SK-N-SH treated with all-trans-retinoic acid at 6 μM for 48 hours (cell line): ENCODE results near the gene KRT35.

Source experiments
- ARNTL ChIP-seq: fragments of 450-650 bp; formaldehyde crosslinking; IDR thresholded peaks from 2 replicates; pipeline ENCODE4 v1.5.0; 2020; ENCODE audit warnings: low read depth, mild to moderate bottlenecking, moderate library complexity, borderline replicate concordance
- CSDC2 ChIP-seq: fragments of 250-450 bp; sonication (Bioruptor Pico); IDR thresholded peaks from 2 replicates; pipeline ENCODE4 v1.5.0; 2020; ENCODE audit warnings: mild to moderate bottlenecking, moderate library complexity
- ISL1 ChIP-seq: fragments of 250-450 bp; sonication (Bioruptor Pico); IDR thresholded peaks from 2 replicates; pipeline ENCODE4 v2.1.2; 2022; ENCODE audit warnings: mild to moderate bottlenecking, moderate library complexity
- RARB ChIP-seq: fragments of 250-450 bp; sonication (Bioruptor Pico); IDR thresholded peaks from 2 replicates; pipeline ENCODE4 v1.8.0; 2021; ENCODE audit warnings: mild to moderate bottlenecking, moderate library complexity
- TCF4 ChIP-seq: fragments of 250-450 bp; sonication (Bioruptor Pico); IDR thresholded peaks from 2 replicates; pipeline ENCODE4 v1.8.0; 2021; ENCODE audit warnings: mild to moderate bottlenecking, moderate library complexity, borderline replicate concordance
- TOX ChIP-seq: fragments of 250-450 bp; sonication (Bioruptor Pico); IDR thresholded peaks from 2 replicates; pipeline ENCODE4 v1.8.0; 2021; ENCODE audit warnings: mild to moderate bottlenecking, moderate library complexity, borderline replicate concordance
- ZFP3 ChIP-seq: fragments of 250-450 bp; sonication (Bioruptor Pico); IDR thresholded peaks from 2 replicates; pipeline ENCODE4 v1.5.0; 2020; ENCODE audit warnings: mild to moderate bottlenecking, moderate library complexity
- ZFP30 ChIP-seq: fragments of 450-650 bp; formaldehyde crosslinking; IDR thresholded peaks from 2 replicates; pipeline ENCODE4 v1.5.0; 2022; ENCODE audit warnings: mild to moderate bottlenecking, moderate library complexity
- ZNF8 ChIP-seq: fragments of 450-650 bp; formaldehyde crosslinking; IDR thresholded peaks from 2 replicates; pipeline ENCODE4 v1.5.0; 2020; ENCODE audit warnings: mild to moderate bottlenecking, moderate library complexity
- TF ChIP-seq, protein P1 (sequence below): fragments of 250-450 bp; sonication (Bioruptor Pico); IDR thresholded peaks from 2 replicates; pipeline ENCODE4 v1.5.1; 2020; ENCODE audit warnings: low read depth, mild to moderate bottlenecking, moderate library complexity
- TF ChIP-seq, protein P2 (sequence below): fragments of 250-450 bp; sonication (Bioruptor Pico); IDR thresholded peaks from 2 replicates; pipeline ENCODE4 v1.8.0; 2020; ENCODE audit warnings: mild to moderate bottlenecking, moderate library complexity, borderline replicate concordance
- TF ChIP-seq, protein P3 (sequence below): fragments of 250-450 bp; sonication (Bioruptor Pico); IDR thresholded peaks from 2 replicates; pipeline ENCODE4 v1.5.1; 2021; ENCODE audit warnings: mild to moderate bottlenecking, moderate library complexity
- TF ChIP-seq, protein P4 (sequence below): fragments of 250-450 bp; sonication (Bioruptor Pico); IDR thresholded peaks from 2 replicates; pipeline ENCODE4 v1.5.0; 2020; ENCODE audit warnings: mild to moderate bottlenecking, moderate library complexity
- TF ChIP-seq, protein P5 (sequence below): fragments of 250-450 bp; sonication (Bioruptor Pico); IDR thresholded peaks from 2 replicates; pipeline ENCODE4 v1.8.0; 2021; ENCODE audit warnings: low read depth, mild to moderate bottlenecking, moderate library complexity, borderline replicate concordance

DNA sequence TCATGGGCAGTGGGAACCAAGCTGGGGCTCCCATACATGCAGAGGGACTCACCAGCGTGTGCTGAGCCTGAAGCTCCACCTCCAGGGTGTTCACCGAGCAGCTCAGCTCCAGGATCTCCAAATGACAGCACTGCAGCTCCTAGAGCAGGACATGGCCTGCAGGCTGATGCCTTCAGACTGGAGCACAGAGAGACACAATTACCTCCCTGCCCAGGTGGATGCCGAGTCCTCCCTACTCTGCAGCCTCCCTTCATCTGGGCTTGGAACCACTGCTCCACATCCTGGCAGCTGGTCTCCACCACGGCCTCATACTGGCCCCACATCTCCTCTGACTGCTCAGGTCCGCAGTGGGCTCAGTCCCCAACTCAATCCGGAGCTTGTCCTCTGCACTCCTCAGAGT lies 31.9 kb downstream of the KRT35 start:
- no peak for TF ChIP-seq ARNTL
- TF ChIP-seq, protein P1, sequence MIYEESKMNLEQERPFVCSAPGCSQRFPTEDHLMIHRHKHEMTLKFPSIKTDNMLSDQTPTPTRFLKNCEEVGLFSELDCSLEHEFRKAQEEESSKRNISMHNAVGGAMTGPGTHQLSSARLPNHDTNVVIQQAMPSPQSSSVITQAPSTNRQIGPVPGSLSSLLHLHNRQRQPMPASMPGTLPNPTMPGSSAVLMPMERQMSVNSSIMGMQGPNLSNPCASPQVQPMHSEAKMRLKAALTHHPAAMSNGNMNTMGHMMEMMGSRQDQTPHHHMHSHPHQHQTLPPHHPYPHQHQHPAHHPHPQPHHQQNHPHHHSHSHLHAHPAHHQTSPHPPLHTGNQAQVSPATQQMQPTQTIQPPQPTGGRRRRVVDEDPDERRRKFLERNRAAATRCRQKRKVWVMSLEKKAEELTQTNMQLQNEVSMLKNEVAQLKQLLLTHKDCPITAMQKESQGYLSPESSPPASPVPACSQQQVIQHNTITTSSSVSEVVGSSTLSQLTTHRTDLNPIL (CRISPR knock-in tag): no peak
- TF ChIP-seq ZFP3 (CRISPR knock-in tag): no peak
- TF ChIP-seq, protein P2, sequence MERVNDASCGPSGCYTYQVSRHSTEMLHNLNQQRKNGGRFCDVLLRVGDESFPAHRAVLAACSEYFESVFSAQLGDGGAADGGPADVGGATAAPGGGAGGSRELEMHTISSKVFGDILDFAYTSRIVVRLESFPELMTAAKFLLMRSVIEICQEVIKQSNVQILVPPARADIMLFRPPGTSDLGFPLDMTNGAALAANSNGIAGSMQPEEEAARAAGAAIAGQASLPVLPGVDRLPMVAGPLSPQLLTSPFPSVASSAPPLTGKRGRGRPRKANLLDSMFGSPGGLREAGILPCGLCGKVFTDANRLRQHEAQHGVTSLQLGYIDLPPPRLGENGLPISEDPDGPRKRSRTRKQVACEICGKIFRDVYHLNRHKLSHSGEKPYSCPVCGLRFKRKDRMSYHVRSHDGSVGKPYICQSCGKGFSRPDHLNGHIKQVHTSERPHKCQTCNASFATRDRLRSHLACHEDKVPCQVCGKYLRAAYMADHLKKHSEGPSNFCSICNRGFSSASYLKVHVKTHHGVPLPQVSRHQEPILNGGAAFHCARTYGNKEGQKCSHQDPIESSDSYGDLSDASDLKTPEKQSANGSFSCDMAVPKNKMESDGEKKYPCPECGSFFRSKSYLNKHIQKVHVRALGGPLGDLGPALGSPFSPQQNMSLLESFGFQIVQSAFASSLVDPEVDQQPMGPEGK (CRISPR knock-in tag): no peak
- no peak for TF ChIP-seq ISL1 (CRISPR knock-in tag)
- no peak for TF ChIP-seq ZFP30
- no peak for TF ChIP-seq ZNF8 (CRISPR knock-in tag)
- TF ChIP-seq, protein P3, sequence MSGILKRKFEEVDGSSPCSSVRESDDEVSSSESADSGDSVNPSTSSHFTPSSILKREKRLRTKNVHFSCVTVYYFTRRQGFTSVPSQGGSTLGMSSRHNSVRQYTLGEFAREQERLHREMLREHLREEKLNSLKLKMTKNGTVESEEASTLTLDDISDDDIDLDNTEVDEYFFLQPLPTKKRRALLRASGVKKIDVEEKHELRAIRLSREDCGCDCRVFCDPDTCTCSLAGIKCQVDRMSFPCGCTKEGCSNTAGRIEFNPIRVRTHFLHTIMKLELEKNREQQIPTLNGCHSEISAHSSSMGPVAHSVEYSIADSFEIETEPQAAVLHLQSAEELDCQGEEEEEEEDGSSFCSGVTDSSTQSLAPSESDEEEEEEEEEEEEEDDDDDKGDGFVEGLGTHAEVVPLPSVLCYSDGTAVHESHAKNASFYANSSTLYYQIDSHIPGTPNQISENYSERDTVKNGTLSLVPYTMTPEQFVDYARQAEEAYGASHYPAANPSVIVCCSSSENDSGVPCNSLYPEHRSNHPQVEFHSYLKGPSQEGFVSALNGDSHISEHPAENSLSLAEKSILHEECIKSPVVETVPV (CRISPR knock-in tag): no peak
- TF ChIP-seq TCF4 (CRISPR knock-in tag): no peak
- no peak for TF ChIP-seq RARB
- no peak for TF ChIP-seq CSDC2 (CRISPR knock-in tag)
- TF ChIP-seq, protein P4, sequence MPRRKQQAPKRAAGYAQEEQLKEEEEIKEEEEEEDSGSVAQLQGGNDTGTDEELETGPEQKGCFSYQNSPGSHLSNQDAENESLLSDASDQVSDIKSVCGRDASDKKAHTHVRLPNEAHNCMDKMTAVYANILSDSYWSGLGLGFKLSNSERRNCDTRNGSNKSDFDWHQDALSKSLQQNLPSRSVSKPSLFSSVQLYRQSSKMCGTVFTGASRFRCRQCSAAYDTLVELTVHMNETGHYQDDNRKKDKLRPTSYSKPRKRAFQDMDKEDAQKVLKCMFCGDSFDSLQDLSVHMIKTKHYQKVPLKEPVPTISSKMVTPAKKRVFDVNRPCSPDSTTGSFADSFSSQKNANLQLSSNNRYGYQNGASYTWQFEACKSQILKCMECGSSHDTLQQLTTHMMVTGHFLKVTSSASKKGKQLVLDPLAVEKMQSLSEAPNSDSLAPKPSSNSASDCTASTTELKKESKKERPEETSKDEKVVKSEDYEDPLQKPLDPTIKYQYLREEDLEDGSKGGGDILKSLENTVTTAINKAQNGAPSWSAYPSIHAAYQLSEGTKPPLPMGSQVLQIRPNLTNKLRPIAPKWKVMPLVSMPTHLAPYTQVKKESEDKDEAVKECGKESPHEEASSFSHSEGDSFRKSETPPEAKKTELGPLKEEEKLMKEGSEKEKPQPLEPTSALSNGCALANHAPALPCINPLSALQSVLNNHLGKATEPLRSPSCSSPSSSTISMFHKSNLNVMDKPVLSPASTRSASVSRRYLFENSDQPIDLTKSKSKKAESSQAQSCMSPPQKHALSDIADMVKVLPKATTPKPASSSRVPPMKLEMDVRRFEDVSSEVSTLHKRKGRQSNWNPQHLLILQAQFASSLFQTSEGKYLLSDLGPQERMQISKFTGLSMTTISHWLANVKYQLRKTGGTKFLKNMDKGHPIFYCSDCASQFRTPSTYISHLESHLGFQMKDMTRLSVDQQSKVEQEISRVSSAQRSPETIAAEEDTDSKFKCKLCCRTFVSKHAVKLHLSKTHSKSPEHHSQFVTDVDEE (CRISPR knock-in tag): no peak
- TF ChIP-seq, protein P5, sequence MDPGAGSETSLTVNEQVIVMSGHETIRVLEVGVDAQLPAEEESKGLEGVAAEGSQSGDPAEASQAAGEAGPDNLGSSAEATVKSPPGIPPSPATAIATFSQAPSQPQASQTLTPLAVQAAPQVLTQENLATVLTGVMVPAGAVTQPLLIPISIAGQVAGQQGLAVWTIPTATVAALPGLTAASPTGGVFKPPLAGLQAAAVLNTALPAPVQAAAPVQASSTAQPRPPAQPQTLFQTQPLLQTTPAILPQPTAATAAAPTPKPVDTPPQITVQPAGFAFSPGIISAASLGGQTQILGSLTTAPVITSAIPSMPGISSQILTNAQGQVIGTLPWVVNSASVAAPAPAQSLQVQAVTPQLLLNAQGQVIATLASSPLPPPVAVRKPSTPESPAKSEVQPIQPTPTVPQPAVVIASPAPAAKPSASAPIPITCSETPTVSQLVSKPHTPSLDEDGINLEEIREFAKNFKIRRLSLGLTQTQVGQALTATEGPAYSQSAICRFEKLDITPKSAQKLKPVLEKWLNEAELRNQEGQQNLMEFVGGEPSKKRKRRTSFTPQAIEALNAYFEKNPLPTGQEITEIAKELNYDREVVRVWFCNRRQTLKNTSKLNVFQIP (CRISPR knock-in tag): no peak
- no peak for TF ChIP-seq TOX (CRISPR knock-in tag)
